ENCODE data around the gene DNM3. TPM values are rescaled to one million over a fixed set of nuclear protein-coding genes. Genes with fewer than 3 reads are reported as not detected.

Gene DNM3
- total RNA-seq, 2 experiments from 2014 or later = 1.6 to 1.8 TPM

- Histone ChIP-seq H3K4me3 (ENCODE audit: low read length) (no peak overlapping the region), H3K4me1 (ENCODE audit: insufficient read depth, low read length) (no peaks in the 10 kb centered on the region), H3K36me3 (ENCODE audit: insufficient read depth, low read length) (no peaks in the 10 kb centered on the region), H3K27me3 (ENCODE audit: control insufficient read depth in 1 of 2, insufficient read depth in 2 of 2, low read length in 2 of 2) (no peaks in the 10 kb centered on the region), H3K27ac (ENCODE audit: low read depth in 1 of 2, low read length in 2 of 2) (no peak overlapping the region), H3K9me3 (ENCODE audit: control insufficient read depth in 1 of 2, insufficient read depth in 1 of 2, low read length in 2 of 2) (no peaks in the 10 kb centered on the region)
- DNase-seq (no peak), ATAC-seq (ENCODE audit: poor library complexity) (no peak)
- Mint-ChIP-seq H3K27ac (no peak overlapping the region), H3K4me1 (ENCODE audit: low read depth) (no peaks in the 10 kb centered on the region), H3K4me3 (no peak overlapping the region), H3K27me3 (no peaks in the 10 kb centered on the region), H3K9me3 (no peaks in the 10 kb centered on the region), H3K36me3 (ENCODE audit: low read depth) (no peaks in the 10 kb centered on the region)
- TF ChIP-seq, protein P1, sequence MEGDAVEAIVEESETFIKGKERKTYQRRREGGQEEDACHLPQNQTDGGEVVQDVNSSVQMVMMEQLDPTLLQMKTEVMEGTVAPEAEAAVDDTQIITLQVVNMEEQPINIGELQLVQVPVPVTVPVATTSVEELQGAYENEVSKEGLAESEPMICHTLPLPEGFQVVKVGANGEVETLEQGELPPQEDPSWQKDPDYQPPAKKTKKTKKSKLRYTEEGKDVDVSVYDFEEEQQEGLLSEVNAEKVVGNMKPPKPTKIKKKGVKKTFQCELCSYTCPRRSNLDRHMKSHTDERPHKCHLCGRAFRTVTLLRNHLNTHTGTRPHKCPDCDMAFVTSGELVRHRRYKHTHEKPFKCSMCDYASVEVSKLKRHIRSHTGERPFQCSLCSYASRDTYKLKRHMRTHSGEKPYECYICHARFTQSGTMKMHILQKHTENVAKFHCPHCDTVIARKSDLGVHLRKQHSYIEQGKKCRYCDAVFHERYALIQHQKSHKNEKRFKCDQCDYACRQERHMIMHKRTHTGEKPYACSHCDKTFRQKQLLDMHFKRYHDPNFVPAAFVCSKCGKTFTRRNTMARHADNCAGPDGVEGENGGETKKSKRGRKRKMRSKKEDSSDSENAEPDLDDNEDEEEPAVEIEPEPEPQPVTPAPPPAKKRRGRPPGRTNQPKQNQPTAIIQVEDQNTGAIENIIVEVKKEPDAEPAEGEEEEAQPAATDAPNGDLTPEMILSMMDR (IDR thresholded peaks at IDR 0.05) = no peak
- intact Hi-C loops (cut with DNase I, micrococcal nuclease) = no loop called here
- CTCF ChIA-PET = no interaction called here
- POLR2A ChIA-PET = no interaction called here
Observed at GRCh38 chr1:172172352-172172831, 331.1 kb downstream of the DNM3 start.

DNA sequence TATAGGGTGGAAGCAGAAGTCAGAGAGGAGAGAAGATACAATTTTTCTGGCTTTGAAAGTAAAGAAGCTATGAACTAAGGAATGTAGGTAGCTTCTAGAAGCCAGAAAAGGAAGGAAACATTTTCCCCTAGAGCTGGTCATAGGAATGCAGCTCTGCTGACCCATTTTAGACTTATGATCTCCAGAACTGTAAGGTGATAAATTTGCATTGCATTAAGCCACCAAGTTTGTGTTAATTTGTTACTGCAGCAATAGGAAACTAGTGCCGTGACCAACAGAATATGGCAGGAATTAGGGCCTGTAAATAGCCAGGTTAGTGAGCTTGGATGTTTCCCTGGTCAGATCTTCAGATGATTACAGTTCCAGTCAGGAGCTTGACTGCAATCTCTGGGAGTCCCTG lies 334.9 kb downstream of the DNM3 start:
- Histone ChIP-seq H3K4me3 (ENCODE audit: low read length) (no peak overlapping the region), H3K27ac (ENCODE audit: low read depth in 1 of 2, low read length in 2 of 2) (no peak overlapping the region), H3K9me3 (ENCODE audit: control insufficient read depth in 1 of 2, insufficient read depth in 1 of 2, low read length in 2 of 2) (no peaks in the 10 kb centered on the region), H3K36me3 (ENCODE audit: insufficient read depth, low read length) (no peaks in the 10 kb centered on the region), H3K27me3 (ENCODE audit: control insufficient read depth in 1 of 2, insufficient read depth in 2 of 2, low read length in 2 of 2) (no peaks in the 10 kb centered on the region), H3K4me1 (ENCODE audit: insufficient read depth, low read length) (peaks cover 5% of the 10 kb centered on the region)
- Mint-ChIP-seq H3K27me3 (no peaks in the 10 kb centered on the region), H3K4me3 (no peak overlapping the region), H3K4me1 (ENCODE audit: low read depth) (peaks cover 19% of the 10 kb centered on the region), H3K27ac (no peak overlapping the region), H3K9me3 (no peaks in the 10 kb centered on the region), H3K36me3 (ENCODE audit: low read depth) (no peaks in the 10 kb centered on the region)
- DNase-seq = no peak
- no peak for ATAC-seq (ENCODE audit: poor library complexity)
- ChIA-PET POLR2A (no interaction called here), CTCF (no interaction called here)
- TF ChIP-seq, protein P1 (IDR thresholded peaks at IDR 0.05) = no peak
- intact Hi-C loops (cut with DNase I, micrococcal nuclease) = loop anchor here in 1 of 2 experiments (5.0 kb wide), 1 partner anchor 221 kb away; no protein-coding TSS in a partner anchor

GRCh38 chr1:172177849-172178248 lies 336.6 kb downstream of the DNM3 start:
- no peak for ATAC-seq (ENCODE audit: poor library complexity)
- H3K27me3 Mint-ChIP-seq = no peaks in the 10 kb centered on the region
- no peaks in the 10 kb centered on the region for H3K9me3 Mint-ChIP-seq
- H3K4me3 Mint-ChIP-seq = no peak overlapping the region
- TF ChIP-seq, protein P1 (IDR thresholded peaks at IDR 0.05) = no peak
- DNase-seq = no peak
- H3K27ac ChIP-seq (ENCODE audit: low read depth in 1 of 2, low read length in 2 of 2) = no peak overlapping the region
- H3K4me1 ChIP-seq (ENCODE audit: insufficient read depth, low read length) = peaks cover 9% of the 10 kb centered on the region
- peaks cover 35% of the 10 kb centered on the region for H3K4me1 Mint-ChIP-seq (ENCODE audit: low read depth)
- POLR2A ChIA-PET = no interaction called here
- H3K27me3 ChIP-seq (ENCODE audit: control insufficient read depth in 1 of 2, insufficient read depth in 2 of 2, low read length in 2 of 2) = no peaks in the 10 kb centered on the region
- no peaks in the 10 kb centered on the region for H3K36me3 Mint-ChIP-seq (ENCODE audit: low read depth)
- CTCF ChIA-PET = no interaction called here
- H3K4me3 ChIP-seq (ENCODE audit: low read length) = no peak overlapping the region
- no peaks in the 10 kb centered on the region for H3K36me3 ChIP-seq (ENCODE audit: insufficient read depth, low read length)
- no peaks in the 10 kb centered on the region for H3K9me3 ChIP-seq (ENCODE audit: control insufficient read depth in 1 of 2, insufficient read depth in 1 of 2, low read length in 2 of 2)
- intact Hi-C loops (cut with DNase I, micrococcal nuclease) = loop anchor here in 1 of 2 experiments (5.0 kb wide), 1 partner anchor 219 kb away; no protein-coding TSS in a partner anchor
- H3K27ac Mint-ChIP-seq = no peak overlapping the region

Measured in CD4-positive, alpha-beta T cell (primary cell).